Measurements from ENCODE around the gene ZNF136.

Gene ZNF136

DNA sequence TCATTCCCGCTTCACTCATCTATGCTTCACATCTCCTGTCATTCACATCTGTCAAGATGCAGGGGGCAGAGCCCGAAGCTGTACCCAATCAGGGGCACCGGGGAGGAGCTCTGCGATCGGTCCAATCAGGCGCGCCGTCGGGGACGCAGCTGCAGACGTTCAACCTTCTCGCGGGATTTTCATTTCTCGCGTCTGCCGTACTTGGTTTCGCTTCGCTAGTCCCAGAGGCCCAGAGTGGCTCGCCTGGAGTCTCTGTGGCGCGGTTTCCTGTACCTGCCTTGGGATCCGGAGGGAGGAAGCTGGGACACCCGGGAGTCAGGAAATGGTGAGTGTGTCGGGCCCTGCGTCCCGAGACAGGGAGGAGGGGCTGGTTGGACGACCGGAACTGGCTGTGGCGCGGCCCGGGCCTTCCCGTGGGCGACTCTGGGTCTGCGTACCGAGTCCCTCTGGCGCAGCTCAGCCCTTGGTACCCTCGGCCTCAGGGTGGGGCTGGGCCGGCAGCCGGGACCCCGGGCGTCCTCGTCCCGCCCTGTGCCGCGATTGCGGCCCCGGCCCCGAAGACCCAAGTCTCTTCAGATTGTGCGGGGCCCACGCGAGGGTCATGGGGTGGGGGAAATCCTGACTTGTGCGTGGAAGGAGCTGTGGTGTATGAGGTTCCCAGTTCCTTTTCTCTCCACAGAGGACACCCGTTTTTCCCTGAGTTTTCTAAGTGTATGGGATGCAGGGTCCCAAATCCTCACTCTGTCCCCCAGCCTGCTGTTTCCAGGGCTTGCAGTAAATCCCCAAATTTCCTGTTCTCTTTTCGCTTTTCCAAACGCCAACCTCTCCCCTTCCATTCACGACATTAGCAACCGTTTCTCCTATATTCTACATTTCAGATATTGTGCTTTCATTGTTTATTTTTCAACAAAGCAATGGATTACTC lies at the start of gene ZNF136 (continued):
- TF ChIP-seq GLIS1 (tag by site-specific recombination; IDR thresholded peaks at IDR 0.05) (peak; percentile 26; the same call in 1 of the 2 replicates), ZNF560 (tag by site-specific recombination; IDR thresholded peaks at IDR 0.05; ENCODE audit: borderline replicate concordance) (no peak), WT1 (tag by site-specific recombination; IDR thresholded peaks at IDR 0.05) (no peak), SETDB1 (IDR thresholded peaks at IDR 0.05; ENCODE audit: insufficient read length, low read length) (no peak), ZNF223 (tag by site-specific recombination; IDR thresholded peaks at IDR 0.05) (no peak), ZBTB20 (tag by site-specific recombination; IDR thresholded peaks at IDR 0.05) (peak; percentile 90), ZNF76 (tag by site-specific recombination; IDR thresholded peaks at IDR 0.05; ENCODE audit: borderline replicate concordance, low read depth) (peak; percentile 87), ZNF777 (tag by site-specific recombination; IDR thresholded peaks at IDR 0.05; ENCODE audit: borderline replicate concordance) (no peak), ZNF24 (tag by site-specific recombination; IDR thresholded peaks at IDR 0.05) (peak; percentile 63), ZNF664 (tag by site-specific recombination; IDR thresholded peaks at IDR 0.05) (no peak), ZNF10 (tag by site-specific recombination; IDR thresholded peaks at IDR 0.05) (no peak), ZBTB48 (tag by site-specific recombination; IDR thresholded peaks at IDR 0.05) (0 out of 2 replicates have a peak, but pooled peaks have one; percentile 19), ZNF2 (tag by site-specific recombination; IDR thresholded peaks at IDR 0.05) (peak; percentile 64; the same call in 1 of the 2 replicates), ZNF350 (tag by site-specific recombination; IDR thresholded peaks at IDR 0.05) (0 out of 2 replicates have a peak, but pooled peaks have one; percentile 43), ZNF133 (tag by site-specific recombination; IDR thresholded peaks at IDR 0.05) (no peak), ZNF629 (tag by site-specific recombination; IDR thresholded peaks at IDR 0.05) (peak; percentile 53; the same call in 1 of the 2 replicates), ZNF366 (tag by site-specific recombination; conservative IDR thresholded peaks at IDR 0.05) (peak; percentile 7; the same call in 1 of the 2 replicates), ZBTB8A (tag by site-specific recombination; IDR thresholded peaks at IDR 0.05) (peak; percentile 19; the same call in 1 of the 2 replicates), ZBTB17 (tag by site-specific recombination; IDR thresholded peaks at IDR 0.05) (peak; percentile 81), ZFP69B (tag by site-specific recombination; IDR thresholded peaks at IDR 0.05) (no peak), ZNF571 (tag by site-specific recombination; IDR thresholded peaks at IDR 0.05) (no peak), ZNF239 (tag by site-specific recombination; IDR thresholded peaks at IDR 0.05) (no peak), OVOL3 (tag by site-specific recombination; IDR thresholded peaks at IDR 0.05) (0 out of 2 replicates have a peak, but pooled peaks have one; percentile 25), ZNF768 (tag by site-specific recombination; IDR thresholded peaks at IDR 0.05) (peak; percentile 24; the same call in 1 of the 2 replicates), ZNF324 (tag by site-specific recombination; IDR thresholded peaks at IDR 0.05) (peak; percentile 83)
- TF ChIP-seq, protein P1, sequence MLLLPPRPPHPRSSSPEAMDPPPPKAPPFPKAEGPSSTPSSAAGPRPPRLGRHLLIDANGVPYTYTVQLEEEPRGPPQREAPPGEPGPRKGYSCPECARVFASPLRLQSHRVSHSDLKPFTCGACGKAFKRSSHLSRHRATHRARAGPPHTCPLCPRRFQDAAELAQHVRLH (tag by site-specific recombination; IDR thresholded peaks at IDR 0.05): peak; percentile 73; the same call in 1 of the 2 replicates
- TF ChIP-seq, protein P2, sequence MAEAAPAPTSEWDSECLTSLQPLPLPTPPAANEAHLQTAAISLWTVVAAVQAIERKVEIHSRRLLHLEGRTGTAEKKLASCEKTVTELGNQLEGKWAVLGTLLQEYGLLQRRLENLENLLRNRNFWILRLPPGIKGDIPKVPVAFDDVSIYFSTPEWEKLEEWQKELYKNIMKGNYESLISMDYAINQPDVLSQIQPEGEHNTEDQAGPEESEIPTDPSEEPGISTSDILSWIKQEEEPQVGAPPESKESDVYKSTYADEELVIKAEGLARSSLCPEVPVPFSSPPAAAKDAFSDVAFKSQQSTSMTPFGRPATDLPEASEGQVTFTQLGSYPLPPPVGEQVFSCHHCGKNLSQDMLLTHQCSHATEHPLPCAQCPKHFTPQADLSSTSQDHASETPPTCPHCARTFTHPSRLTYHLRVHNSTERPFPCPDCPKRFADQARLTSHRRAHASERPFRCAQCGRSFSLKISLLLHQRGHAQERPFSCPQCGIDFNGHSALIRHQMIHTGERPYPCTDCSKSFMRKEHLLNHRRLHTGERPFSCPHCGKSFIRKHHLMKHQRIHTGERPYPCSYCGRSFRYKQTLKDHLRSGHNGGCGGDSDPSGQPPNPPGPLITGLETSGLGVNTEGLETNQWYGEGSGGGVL (tag by site-specific recombination; IDR thresholded peaks at IDR 0.05): 0 out of 2 replicates have a peak, but pooled peaks have one; percentile 23
- TF ChIP-seq, protein P3, sequence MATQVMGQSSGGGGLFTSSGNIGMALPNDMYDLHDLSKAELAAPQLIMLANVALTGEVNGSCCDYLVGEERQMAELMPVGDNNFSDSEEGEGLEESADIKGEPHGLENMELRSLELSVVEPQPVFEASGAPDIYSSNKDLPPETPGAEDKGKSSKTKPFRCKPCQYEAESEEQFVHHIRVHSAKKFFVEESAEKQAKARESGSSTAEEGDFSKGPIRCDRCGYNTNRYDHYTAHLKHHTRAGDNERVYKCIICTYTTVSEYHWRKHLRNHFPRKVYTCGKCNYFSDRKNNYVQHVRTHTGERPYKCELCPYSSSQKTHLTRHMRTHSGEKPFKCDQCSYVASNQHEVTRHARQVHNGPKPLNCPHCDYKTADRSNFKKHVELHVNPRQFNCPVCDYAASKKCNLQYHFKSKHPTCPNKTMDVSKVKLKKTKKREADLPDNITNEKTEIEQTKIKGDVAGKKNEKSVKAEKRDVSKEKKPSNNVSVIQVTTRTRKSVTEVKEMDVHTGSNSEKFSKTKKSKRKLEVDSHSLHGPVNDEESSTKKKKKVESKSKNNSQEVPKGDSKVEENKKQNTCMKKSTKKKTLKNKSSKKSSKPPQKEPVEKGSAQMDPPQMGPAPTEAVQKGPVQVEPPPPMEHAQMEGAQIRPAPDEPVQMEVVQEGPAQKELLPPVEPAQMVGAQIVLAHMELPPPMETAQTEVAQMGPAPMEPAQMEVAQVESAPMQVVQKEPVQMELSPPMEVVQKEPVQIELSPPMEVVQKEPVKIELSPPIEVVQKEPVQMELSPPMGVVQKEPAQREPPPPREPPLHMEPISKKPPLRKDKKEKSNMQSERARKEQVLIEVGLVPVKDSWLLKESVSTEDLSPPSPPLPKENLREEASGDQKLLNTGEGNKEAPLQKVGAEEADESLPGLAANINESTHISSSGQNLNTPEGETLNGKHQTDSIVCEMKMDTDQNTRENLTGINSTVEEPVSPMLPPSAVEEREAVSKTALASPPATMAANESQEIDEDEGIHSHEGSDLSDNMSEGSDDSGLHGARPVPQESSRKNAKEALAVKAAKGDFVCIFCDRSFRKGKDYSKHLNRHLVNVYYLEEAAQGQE (tag by site-specific recombination; IDR thresholded peaks at IDR 0.05): no peak
- TF ChIP-seq, protein P4, sequence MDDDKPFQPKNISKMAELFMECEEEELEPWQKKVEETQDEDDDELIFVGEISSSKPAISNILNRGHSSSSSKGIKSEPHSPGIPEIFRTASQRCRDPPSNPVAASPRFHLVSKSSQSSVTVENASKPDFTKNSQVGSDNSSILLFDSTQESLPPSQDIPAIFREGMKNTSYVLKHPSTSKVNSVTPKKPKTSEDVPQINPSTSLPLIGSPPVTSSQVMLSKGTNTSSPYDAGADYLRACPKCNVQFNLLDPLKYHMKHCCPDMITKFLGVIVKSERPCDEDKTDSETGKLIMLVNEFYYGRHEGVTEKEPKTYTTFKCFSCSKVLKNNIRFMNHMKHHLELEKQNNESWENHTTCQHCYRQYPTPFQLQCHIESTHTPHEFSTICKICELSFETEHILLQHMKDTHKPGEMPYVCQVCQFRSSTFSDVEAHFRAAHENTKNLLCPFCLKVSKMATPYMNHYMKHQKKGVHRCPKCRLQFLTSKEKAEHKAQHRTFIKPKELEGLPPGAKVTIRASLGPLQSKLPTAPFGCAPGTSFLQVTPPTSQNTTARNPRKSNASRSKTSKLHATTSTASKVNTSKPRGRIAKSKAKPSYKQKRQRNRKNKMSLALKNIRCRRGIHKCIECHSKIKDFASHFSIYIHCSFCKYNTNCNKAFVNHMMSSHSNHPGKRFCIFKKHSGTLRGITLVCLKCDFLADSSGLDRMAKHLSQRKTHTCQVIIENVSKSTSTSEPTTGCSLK (tag by site-specific recombination; IDR thresholded peaks at IDR 0.05): no peak
- TF ChIP-seq, protein P5, sequence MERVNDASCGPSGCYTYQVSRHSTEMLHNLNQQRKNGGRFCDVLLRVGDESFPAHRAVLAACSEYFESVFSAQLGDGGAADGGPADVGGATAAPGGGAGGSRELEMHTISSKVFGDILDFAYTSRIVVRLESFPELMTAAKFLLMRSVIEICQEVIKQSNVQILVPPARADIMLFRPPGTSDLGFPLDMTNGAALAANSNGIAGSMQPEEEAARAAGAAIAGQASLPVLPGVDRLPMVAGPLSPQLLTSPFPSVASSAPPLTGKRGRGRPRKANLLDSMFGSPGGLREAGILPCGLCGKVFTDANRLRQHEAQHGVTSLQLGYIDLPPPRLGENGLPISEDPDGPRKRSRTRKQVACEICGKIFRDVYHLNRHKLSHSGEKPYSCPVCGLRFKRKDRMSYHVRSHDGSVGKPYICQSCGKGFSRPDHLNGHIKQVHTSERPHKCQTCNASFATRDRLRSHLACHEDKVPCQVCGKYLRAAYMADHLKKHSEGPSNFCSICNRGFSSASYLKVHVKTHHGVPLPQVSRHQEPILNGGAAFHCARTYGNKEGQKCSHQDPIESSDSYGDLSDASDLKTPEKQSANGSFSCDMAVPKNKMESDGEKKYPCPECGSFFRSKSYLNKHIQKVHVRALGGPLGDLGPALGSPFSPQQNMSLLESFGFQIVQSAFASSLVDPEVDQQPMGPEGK (tag by site-specific recombination; IDR thresholded peaks at IDR 0.05): peak; percentile 37; the same call in 1 of the 2 replicates

Data from HEK293 (cell line).